Head of caudate nucleus (tissue), 42 donors: ENCODE data around the gene ANKRD34A.
A peak's percentile ranks its signal among the peaks of the same experiment; 100 is the strongest.
"Not testable (repeated sequence)": the region's sequence is repeated elsewhere in the genome, so short reads cannot be mapped to it uniquely, and the experiment has no call there.

Source experiments
- DNase-seq, 42 donors: peaks; one replicate each; pipeline versions ENCODE4 v3.0.0 to v3.0.0-alpha.2; 2020 to 2021; ENCODE audit warnings: mixed read lengths in 7 of 42
- intact Hi-C: fragments of 100-400 bp; cut with DNase I; formaldehyde crosslinking; loops from one replicate; pipeline ENCODE4 v1.15.0; 2022

Gene ANKRD34A

DNA sequence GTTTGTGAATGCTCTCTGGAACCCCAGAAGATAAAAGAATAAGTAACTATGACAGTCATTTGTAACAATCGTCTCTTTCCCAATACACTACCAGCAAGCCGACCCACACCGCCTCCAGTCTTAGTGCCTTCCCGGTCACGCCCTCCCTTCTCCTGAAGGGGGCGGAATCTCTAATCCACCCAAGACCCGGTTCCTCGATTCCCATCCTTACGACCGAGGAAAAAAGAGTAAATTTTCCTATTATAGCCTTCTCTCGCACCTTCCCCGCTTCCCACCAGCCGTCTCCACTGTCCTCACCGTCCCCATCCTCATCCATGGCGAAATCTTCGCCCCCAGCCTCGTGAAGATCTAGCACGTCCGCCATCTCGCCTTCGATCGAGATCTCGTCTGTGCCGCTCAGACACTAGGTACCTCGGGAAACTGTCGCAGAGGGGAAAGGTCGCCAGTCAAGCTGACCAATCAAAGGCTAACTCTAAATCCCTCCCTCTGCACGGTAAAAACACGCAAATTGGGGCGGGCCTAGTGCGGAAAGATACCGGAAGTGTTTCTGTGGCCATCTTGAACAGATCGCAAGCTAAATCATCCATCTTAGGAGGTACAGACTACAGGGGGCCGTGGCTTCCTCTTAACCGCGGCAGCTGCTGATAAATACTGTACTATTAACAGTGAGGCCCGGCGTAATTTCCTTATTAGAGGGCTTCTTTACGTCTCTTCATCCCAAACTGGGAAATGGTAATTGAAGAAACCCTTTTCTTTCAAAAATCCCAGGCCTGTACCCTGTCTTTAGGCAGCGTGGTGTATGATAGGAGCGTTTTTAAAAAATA is 37.1 kb downstream of the ANKRD34A start, which contains the start of gene RBM8A:
TSS of gene RBM8A (minus strand) at position 422 of the 824 bp plus-strand sequence. CDS start at position 364, 58 bp downstream.
- intact Hi-C loops = loop anchor here (2.0 kb wide), 1 partner anchor 30 kb away; no protein-coding TSS in a partner anchor
- peak; percentile 81 to 98 (median 95) for DNase-seq

DNA sequence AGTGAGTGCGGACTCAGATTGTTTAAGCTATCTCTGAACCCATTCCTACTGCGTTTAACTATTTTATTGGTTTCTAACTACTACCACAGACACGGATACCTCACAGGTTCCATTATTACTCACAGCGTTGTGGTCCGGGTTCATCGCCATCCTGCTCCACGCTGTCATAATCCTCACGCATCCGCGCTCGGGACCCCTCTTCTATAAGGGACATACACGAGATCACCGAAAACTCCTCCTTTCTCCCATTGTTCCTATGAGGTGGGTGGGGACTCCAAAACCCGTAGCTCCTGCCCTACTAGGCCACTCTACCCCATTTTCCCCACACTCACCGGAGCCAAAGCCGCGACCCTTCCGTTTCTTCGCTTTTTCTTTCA is 37.7 kb downstream of the ANKRD34A start:
- peak in 1 of 42 donors; percentile 7 for DNase-seq
- intact Hi-C loops = loop anchor here (2.0 kb wide), 1 partner anchor 30 kb away; no protein-coding TSS in a partner anchor

DNA sequence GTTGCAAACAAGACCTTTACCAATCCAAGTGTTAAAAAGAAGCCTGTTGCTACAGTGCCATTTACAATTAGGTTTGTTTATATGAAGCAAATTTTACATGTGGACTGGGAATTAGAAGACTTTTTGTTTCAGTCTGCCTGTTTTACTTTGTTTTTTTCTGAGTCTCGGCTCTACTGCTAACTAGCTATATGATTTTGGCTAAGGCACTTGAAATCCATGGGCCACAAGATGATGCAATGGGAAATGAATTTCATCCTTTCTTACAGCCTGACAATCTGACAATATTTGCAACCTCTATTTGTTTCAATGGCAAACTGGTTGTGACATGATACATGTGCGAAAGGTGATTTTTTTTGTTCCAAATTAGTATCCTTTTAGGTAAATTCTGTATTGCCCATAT is 42.1 kb downstream of the ANKRD34A start:
- DNase-seq = no peak
- intact Hi-C loops = no loop called here

DNA sequence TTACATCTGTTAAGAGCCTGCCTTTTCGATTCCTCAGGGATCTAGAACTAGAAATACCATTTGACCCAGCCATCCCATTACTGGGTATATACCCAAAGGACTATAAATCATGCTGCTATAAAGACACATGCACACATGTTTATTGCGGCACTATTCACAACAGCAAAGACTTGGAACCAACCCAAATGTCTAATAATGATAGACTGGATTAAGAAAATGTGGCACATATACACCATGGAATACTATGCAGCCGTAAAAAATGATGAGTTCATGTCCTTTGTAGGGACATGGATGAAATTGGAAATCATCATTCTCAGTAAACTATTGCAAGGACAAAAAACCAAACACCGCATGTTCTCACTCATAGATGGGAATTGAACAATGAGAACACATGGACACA is 44.1 kb downstream of the ANKRD34A start:
- DNase-seq, intact Hi-C loops: not testable (repeated sequence)

DNA sequence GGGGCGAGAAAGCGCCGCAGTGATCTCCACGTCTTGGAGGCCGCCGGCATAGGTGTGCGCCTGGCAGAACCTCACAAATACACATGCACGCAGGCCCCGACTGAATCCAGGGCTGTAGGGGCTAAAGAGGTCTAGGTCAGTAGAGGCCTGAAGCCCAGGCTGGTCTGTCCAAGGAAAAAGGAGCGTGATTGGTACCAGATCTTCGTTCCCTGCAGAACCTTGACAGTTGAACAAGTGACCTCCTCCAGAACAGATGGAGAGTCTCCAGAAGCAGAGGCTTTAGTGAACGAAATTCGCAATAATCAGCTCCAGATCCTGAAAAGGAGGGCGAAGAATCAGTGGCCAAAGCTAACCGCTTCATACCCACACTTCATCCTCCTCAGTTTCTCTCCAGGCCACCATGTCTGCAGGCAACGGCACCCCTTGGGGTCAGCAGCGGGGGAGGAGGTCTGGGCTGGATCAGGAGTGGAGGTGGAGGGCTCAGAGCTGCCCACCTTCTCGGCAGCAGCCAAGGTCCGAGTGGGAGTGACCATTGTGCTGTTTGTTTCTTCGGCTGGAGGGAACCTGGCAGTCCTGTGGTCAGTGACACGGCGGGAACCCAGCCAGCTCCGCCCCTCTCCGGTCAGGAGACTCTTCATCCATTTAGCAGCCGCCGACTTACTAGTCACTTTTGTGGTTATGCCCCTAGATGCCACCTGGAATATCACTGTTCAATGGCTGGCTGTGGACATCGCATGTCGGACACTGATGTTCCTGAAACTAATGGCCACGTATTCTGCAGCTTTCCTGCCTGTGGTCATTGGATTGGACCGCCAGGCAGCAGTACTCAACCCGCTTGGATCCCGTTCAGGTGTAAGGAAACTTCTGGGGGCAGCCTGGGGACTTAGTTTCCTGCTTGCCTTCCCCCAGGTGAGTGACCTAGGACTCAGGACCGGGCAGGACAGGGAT is 45.1 kb downstream of the ANKRD34A start:
- intact Hi-C loops = no loop called here
- DNase-seq = peak in 39 of 42 donors; percentile 7 to 66 (median 39)

DNA sequence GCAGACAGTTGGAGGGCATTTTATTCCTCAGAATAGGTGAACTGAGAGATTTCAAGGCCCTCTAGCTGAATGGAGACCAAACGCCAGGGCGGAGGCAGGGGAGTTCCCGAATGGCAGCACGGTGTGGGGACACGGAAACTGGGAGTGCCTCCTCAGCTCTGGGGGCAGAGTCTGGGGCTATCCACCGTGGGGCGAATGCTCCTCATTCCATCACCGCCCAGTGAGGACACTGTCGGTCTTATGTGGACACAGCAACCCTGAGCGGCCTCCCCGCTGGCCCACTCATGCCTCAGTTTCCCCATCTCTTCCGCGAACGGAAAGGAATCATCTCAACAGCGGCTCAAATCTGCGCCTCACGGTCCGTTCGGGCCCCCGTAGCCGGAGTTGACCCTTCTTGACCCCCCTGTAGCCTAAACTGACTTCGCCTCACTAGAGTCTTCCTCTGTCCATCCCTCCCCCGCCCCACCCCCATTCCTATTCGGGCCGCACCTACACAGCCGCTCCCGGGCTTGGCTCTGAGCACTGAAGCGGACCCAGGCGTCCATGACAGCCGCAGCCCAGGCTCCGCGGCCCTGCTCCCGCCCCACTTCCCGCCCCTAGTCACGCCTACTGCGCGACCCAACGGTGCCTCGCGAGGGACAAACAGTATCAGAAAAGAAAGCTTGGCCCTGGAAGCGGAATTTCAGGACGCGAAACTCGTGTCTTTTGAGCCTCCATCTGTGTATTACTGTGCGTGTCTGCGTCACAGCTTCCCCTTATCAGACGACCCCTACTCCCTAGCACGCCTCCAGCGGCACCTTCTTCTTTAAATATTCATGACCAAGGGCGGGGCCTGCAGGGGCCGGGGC is 46.0 kb downstream of the ANKRD34A start, which contains the start of gene PEX11B:
TSS of gene PEX11B (minus strand) at position 574 of the 848 bp plus-strand sequence. CDS start at position 545, 29 bp downstream.
- DNase-seq = peak; percentile 87 to 96 (median 93)
- intact Hi-C loops = no loop called here

DNA sequence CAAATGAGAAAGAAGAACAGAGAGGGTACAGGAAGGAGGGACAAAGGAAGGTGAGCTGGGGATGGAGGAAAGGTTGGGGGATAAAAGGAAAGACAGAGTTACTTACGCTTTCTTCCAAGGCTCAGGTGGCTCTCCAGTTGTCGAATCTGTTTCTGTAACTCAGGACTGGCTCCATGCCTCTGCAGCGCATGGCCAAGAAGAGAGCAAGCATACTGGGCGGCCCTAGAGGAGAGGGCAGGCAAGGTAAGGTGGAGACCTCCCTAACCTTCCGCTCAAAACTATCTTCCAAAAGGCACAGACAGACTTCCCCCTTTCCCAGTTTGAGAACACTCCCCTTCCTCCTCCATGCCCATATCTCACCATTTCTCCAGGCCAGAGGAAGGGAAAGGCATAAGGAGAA is 46.8 kb downstream of the ANKRD34A start:
- intact Hi-C loops = no loop called here
- no peak for DNase-seq

DNA sequence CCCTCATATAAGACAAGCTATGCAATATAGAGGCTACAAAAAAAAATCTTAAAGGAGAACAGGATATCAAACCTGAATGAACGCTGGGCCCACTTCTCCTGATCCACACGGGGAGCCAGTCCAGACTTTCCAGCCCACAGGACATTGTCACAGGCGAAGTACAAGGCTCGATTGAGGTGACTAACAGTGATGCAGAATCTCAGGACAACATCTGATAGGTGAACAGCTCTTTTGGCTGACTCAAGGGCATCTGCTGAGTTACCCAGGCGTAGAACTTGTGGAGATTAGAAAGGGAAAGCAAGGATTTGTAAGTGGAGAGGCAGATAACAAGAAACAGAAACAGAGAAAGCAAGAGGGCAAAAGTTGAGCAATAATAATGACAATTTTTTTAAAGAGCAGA is 47.6 kb downstream of the ANKRD34A start:
- intact Hi-C loops = no loop called here
- DNase-seq = no peak

DNA sequence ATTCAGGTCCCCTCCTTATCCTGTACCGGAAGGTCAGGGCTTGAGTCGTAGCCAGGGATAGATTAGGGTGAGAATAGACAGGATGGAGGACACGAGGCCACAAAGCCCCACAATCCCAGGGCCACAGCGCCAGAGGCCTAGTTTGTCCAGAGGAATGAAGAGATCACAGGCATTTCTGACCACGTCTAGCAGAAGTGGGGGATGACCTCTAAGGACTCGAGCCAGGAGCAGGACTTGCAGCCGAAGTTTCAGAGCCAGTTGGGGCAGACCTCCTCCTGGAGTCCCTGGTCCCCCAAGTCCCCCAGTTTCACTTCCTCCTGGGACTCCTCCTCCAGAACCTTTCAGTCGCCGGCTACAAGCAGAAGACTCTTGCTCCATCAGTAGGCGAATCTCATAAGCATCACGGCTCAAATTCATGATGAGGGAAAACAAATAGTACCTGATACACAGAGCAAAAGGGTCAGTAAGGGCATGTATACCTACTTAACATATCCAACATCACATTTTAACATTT is 52.2 kb downstream of the ANKRD34A start:
- no peak for DNase-seq
- intact Hi-C loops = no loop called here
